ENCODE data around the gene DNAJB6. TPM values are rescaled to one million over a fixed set of nuclear protein-coding genes. Genes with fewer than 3 reads are reported as not detected.
"Not testable (repeated sequence)": the region's sequence is repeated elsewhere in the genome, so short reads cannot be mapped to it uniquely, and the experiment has no call there.

Gene DNAJB6
- total RNA-seq, 1 experiment from 2014 or later = 201 TPM

- H3K27me3 ChIP-seq (ENCODE audit: control insufficient read depth, insufficient read depth, low read length) = no peaks in the 10 kb centered on the region
- no peak for ATAC-seq
- ChIA-PET POLR2A (no interaction called here), CTCF (no interaction called here)
- BruUV-seq (replicated peaks) = no TSS peak
- intact Hi-C loops (cut with micrococcal nuclease; ENCODE audit: unreplicated experiment) = no loop called here
- no peaks in the 10 kb centered on the region for H3K36me3 ChIP-seq (ENCODE audit: control insufficient read depth, insufficient read depth, low read length)
- no peak overlapping the region for H3K4me3 ChIP-seq (ENCODE audit: low read depth in 2 of 2, low read length in 2 of 2)
- TF ChIP-seq SIN3A (IDR thresholded peaks at IDR 0.05; ENCODE audit: borderline replicate concordance, insufficient read depth, low read depth, low read length) (no peak), REST (IDR thresholded peaks at IDR 0.05; ENCODE audit: insufficient read depth in 1 of 2, low read depth in 2 of 2, low read length in 1 of 2) (no peak), POLR2AphosphoS5 (IDR thresholded peaks at IDR 0.05; ENCODE audit: low read depth, low read length) (no peak), TCF7L2 (IDR thresholded peaks at IDR 0.05; ENCODE audit: low read depth, low read length) (no peak), CTCF (IDR thresholded peaks at IDR 0.05) (no peak)
- H3K9me3 ChIP-seq (ENCODE audit: control insufficient read depth, insufficient read depth, low read depth, low read length) = no peaks in the 10 kb centered on the region
- in situ Hi-C loops (cut with HindIII; ENCODE audit: low pct_unique_long_range_greater_than_20kb, low sequenced_read_pairs) = no loop called here
- no peaks in the 10 kb centered on the region for H3K4me1 ChIP-seq (ENCODE audit: control insufficient read depth, insufficient read depth, low read length)
- no peak overlapping the region for H3K27ac ChIP-seq (ENCODE audit: low read length)
- DNase-seq (ENCODE audit: low read depth, low spot score) = no peak
Measured at GRCh38 chr7:157445956-157446295, 109.1 kb downstream of the DNAJB6 start.

- no peak for DNase-seq (ENCODE audit: low read depth, low spot score)
- intact Hi-C loops (cut with micrococcal nuclease; ENCODE audit: unreplicated experiment) (no loop called here), in situ Hi-C loops (cut with HindIII; ENCODE audit: low pct_unique_long_range_greater_than_20kb, low sequenced_read_pairs) (no loop called here)
- no peak for ATAC-seq
- H3K36me3 ChIP-seq (ENCODE audit: control insufficient read depth, insufficient read depth, low read length) = no peaks in the 10 kb centered on the region
- no peaks in the 10 kb centered on the region for H3K27me3 ChIP-seq (ENCODE audit: control insufficient read depth, insufficient read depth, low read length)
- H3K4me1 ChIP-seq (ENCODE audit: control insufficient read depth, insufficient read depth, low read length) = no peaks in the 10 kb centered on the region
- no TSS peak for BruUV-seq (replicated peaks)
- POLR2A ChIA-PET = no interaction called here
- H3K9me3 ChIP-seq (ENCODE audit: control insufficient read depth, insufficient read depth, low read depth, low read length) = no peaks in the 10 kb centered on the region
- CTCF ChIA-PET = no interaction called here
- no peak overlapping the region for H3K27ac ChIP-seq (ENCODE audit: low read length)
- H3K4me3 ChIP-seq (ENCODE audit: low read depth in 2 of 2, low read length in 2 of 2) = no peak overlapping the region
- TF ChIP-seq TCF7L2 (IDR thresholded peaks at IDR 0.05; ENCODE audit: low read depth, low read length) = no peak
- TF ChIP-seq SIN3A (IDR thresholded peaks at IDR 0.05; ENCODE audit: borderline replicate concordance, insufficient read depth, low read depth, low read length) = no peak
- no peak for TF ChIP-seq POLR2AphosphoS5 (IDR thresholded peaks at IDR 0.05; ENCODE audit: low read depth, low read length)
- TF ChIP-seq REST (IDR thresholded peaks at IDR 0.05; ENCODE audit: insufficient read depth in 1 of 2, low read depth in 2 of 2, low read length in 1 of 2) = no peak
- TF ChIP-seq CTCF (IDR thresholded peaks at IDR 0.05) = no peak
Measured at GRCh38 chr7:157446322-157446721, 109.5 kb downstream of the DNAJB6 start.

GRCh38 chr7:157454003-157454402, 117.2 kb downstream of the DNAJB6 start:
- ATAC-seq; intact Hi-C loops (cut with micrococcal nuclease; ENCODE audit: unreplicated experiment); DNase-seq (ENCODE audit: low read depth, low spot score); POLR2A ChIA-PET; in situ Hi-C loops (cut with HindIII; ENCODE audit: low pct_unique_long_range_greater_than_20kb, low sequenced_read_pairs); H3K27ac ChIP-seq (ENCODE audit: low read length); BruUV-seq (replicated peaks); H3K36me3 ChIP-seq (ENCODE audit: control insufficient read depth, insufficient read depth, low read length); H3K4me1 ChIP-seq (ENCODE audit: control insufficient read depth, insufficient read depth, low read length); CTCF ChIA-PET; H3K9me3 ChIP-seq (ENCODE audit: control insufficient read depth, insufficient read depth, low read depth, low read length); H3K27me3 ChIP-seq (ENCODE audit: control insufficient read depth, insufficient read depth, low read length); H3K4me3 ChIP-seq (ENCODE audit: low read depth in 2 of 2, low read length in 2 of 2): not testable (repeated sequence)
